Hepatocyte (in vitro differentiated cells): ENCODE data around the gene VWA8. TPM values are rescaled to one million over a fixed set of nuclear protein-coding genes. Genes with fewer than 3 reads are reported as not detected.

Experiments used
- DNase-seq: peaks from one replicate; pipeline ENCODE4 v3.0.0-alpha.2; 2016; ENCODE audit warnings: low spot score
- H2AFZ ChIP-seq: fragments of 200-600 bp; sonication (generic); 2 replicates; pipeline ENCODE4 v1.6.0; 2016; ENCODE audit warnings: antibody characterized with exemption, mild to moderate bottlenecking
- H3K27ac ChIP-seq: fragments of 200-600 bp; sonication (generic); 2 replicates; pipeline ENCODE4 v1.5.1; 2016; ENCODE audit warnings: mild to moderate bottlenecking
- H3K27me3 ChIP-seq: fragments of 200-600 bp; sonication (generic); 2 replicates; pipeline ENCODE4 v1.6.1; 2016
- H3K36me3 ChIP-seq: fragments of 200-600 bp; sonication (generic); replicated peaks from 2 replicates; pipeline ENCODE4 v1.5.1; 2016; ENCODE audit warnings: low read depth; ENCODE audit not compliant: insufficient read depth
- H3K4me1 ChIP-seq: fragments of 200-600 bp; sonication (generic); 2 replicates; pipeline ENCODE4 v1.5.1; 2016; ENCODE audit warnings: mild to moderate bottlenecking, moderate library complexity; ENCODE audit not compliant: insufficient read depth
- H3K4me2 ChIP-seq: fragments of 200-600 bp; sonication (generic); 2 replicates; pipeline ENCODE4 v1.6.0; 2016
- H3K4me3 ChIP-seq: fragments of 200-600 bp; sonication (generic); 2 replicates; pipeline ENCODE4 v1.5.1; 2016; ENCODE audit warnings: mild to moderate bottlenecking
- H3K79me2 ChIP-seq: fragments of 200-600 bp; sonication (generic); 2 replicates; pipeline ENCODE4 v1.6.0; 2017; ENCODE audit warnings: mild to moderate bottlenecking
- H3K9me2 ChIP-seq: fragments of 200-600 bp; sonication (generic); replicated peaks from 2 replicates; pipeline ENCODE4 v1.6.0; 2017; ENCODE audit warnings: mild to moderate bottlenecking; ENCODE audit not compliant: insufficient read depth
- H3K9me3 ChIP-seq: fragments of 200-600 bp; sonication (generic); 2 replicates; pipeline ENCODE4 v1.5.1; 2016; ENCODE audit warnings: low read depth, mild to moderate bottlenecking
- H4K20me1 ChIP-seq: fragments of 200-600 bp; sonication (generic); 2 replicates; pipeline ENCODE4 v1.6.0; 2016; ENCODE audit warnings: mild to moderate bottlenecking; ENCODE audit not compliant: insufficient read depth, poor library complexity, severe bottlenecking
- CTCF ChIP-seq: fragments of 200-600 bp; sonication (generic); IDR thresholded peaks from 2 replicates; pipeline ENCODE4 v1.5.1; 2016; ENCODE audit warnings: antibody characterized with exemption, mild to moderate bottlenecking; ENCODE audit not compliant: poor library complexity
- EZH2 ChIP-seq: fragments of 200-600 bp; sonication (generic); IDR thresholded peaks from 2 replicates; pipeline ENCODE4 v1.6.1; 2016; ENCODE audit warnings: antibody characterized with exemption, mild to moderate bottlenecking, borderline replicate concordance
- EZH2phosphoT487 ChIP-seq: fragments of 200-600 bp; sonication (generic); IDR thresholded peaks from one replicate; pipeline ENCODE4 v1.6.1; 2018; ENCODE audit warnings: antibody characterized with exemption, mild to moderate bottlenecking, low read depth, moderate library complexity; ENCODE audit not compliant: unreplicated experiment, severe bottlenecking
- WGBS: methylation state at CpG from one replicate; pipeline ENCODE4 v1.1.6; 2016; ENCODE audit warnings: low lambda C conversion rate; ENCODE audit errors: missing lambda C conversion rate; 5-methylcytosine and 5-hydroxymethylcytosine counted together
- polyA plus RNA-seq: library from polyadenylated mRNA; unstranded; fragments of >200 nt; fragmentation: Nextera tagmentation; extraction: Ambion mirVana; gene quantifications from 2 replicates; pipeline ENCODE4 v1.2.1, GENCODE V29; 2016
- total RNA-seq: library from RNA; depleted of rRNA; stranded (reverse); fragments of >200 nt; gene quantifications from 2 replicates; pipeline ENCODE4 v1.2.3, GENCODE V29; 2014

Gene VWA8
- total and polyA plus RNA-seq, 2 experiments from 2014 or later, result 4.9 to 19.5 TPM

DNA sequence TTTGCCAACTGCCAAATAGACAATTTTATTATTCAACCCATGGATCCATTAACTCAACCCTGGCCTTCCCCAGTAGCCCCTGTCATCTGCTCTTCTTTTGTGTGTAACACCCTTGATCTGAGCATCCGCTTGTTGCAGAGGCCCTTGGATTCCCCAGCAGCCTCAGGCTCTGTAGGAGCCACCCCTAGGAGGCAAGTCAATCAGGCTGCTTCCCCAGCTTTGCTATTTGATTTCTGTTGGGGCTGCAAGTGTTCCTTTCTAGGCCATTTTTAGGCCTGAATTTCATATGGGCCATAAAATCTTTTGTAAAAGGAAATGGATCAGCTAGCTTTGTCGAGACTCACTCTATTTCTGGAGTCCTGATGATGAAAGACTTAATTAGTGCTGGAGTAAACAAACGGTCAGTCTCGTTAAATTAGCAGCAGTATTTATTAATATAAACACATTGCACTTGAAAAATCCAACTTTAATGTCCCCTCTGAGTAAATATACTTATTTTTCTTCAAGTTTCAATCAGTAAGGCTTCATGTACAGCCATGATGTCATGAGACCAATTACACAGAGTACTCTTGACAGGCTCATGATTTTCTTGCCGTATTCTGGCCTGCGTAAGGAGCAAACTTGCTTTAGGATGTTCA lies 398.2 kb downstream of the VWA8 start:
- no peak for TF ChIP-seq EZH2phosphoT487
- TF ChIP-seq EZH2, result no peak
- Histone ChIP-seq H3K4me1 (peaks cover 27% of the 10 kb centered on the region), H3K4me2 (peak overlapping the region; percentile 35), H3K27me3 (no peaks in the 10 kb centered on the region), H3K4me3 (no peak overlapping the region), H3K79me2 (no peaks in the 10 kb centered on the region), H4K20me1 (no peaks in the 10 kb centered on the region), H3K27ac (peak overlapping the region; percentile 58), H3K36me3 (no peaks in the 10 kb centered on the region), H3K9me2 (no peaks in the 10 kb centered on the region), H2AFZ (no peak overlapping the region), H3K9me3 (no peaks in the 10 kb centered on the region)
- WGBS, result 68% methylated on average over 6 of the region's 6 CpGs
- DNase-seq, result no peak

DNA sequence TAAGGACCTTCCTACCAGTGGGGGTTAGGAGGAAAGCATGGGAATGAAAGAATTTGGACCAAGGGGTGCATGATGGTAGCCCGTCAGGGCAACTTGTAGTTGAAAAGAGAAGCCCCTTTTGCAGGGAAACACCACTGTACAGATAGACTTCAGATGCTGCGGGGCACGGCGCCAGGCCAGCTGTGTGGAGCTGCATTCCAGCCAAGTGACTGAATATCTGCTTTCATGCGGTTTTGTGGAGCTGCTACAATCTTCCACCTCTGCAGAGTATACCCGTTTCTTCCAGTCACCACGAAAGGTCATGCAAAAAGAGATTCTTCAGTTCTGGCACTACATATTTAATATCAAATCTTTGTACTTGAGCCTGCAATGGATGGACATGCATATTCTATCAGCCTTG lies 398.8 kb downstream of the VWA8 start:
- H4K20me1 ChIP-seq, result no peaks in the 10 kb centered on the region
- 58% methylated on average over 7 of the region's 7 CpGs for WGBS
- no peak overlapping the region for H3K4me3 ChIP-seq
- peak overlapping the region; percentile 58 for H3K27ac ChIP-seq
- H3K9me2 ChIP-seq, result no peaks in the 10 kb centered on the region
- no peaks in the 10 kb centered on the region for H3K9me3 ChIP-seq
- peaks cover 27% of the 10 kb centered on the region for H3K4me1 ChIP-seq
- no peak overlapping the region for H2AFZ ChIP-seq
- DNase-seq, result peak; percentile 68
- no peaks in the 10 kb centered on the region for H3K79me2 ChIP-seq
- no peak for TF ChIP-seq EZH2phosphoT487
- TF ChIP-seq EZH2, result no peak
- no peak for TF ChIP-seq CTCF
- no peaks in the 10 kb centered on the region for H3K27me3 ChIP-seq
- H3K36me3 ChIP-seq, result no peaks in the 10 kb centered on the region
- H3K4me2 ChIP-seq, result peak overlapping the region; percentile 35

- no peak for DNase-seq
- TF ChIP-seq EZH2, result no peak
- no peak for TF ChIP-seq CTCF
- TF ChIP-seq EZH2phosphoT487, result no peak
- H3K27ac ChIP-seq, result no peak overlapping the region
Measured at GRCh38 chr13:41561170-41561569, 399.7 kb downstream of the VWA8 start.

DNA sequence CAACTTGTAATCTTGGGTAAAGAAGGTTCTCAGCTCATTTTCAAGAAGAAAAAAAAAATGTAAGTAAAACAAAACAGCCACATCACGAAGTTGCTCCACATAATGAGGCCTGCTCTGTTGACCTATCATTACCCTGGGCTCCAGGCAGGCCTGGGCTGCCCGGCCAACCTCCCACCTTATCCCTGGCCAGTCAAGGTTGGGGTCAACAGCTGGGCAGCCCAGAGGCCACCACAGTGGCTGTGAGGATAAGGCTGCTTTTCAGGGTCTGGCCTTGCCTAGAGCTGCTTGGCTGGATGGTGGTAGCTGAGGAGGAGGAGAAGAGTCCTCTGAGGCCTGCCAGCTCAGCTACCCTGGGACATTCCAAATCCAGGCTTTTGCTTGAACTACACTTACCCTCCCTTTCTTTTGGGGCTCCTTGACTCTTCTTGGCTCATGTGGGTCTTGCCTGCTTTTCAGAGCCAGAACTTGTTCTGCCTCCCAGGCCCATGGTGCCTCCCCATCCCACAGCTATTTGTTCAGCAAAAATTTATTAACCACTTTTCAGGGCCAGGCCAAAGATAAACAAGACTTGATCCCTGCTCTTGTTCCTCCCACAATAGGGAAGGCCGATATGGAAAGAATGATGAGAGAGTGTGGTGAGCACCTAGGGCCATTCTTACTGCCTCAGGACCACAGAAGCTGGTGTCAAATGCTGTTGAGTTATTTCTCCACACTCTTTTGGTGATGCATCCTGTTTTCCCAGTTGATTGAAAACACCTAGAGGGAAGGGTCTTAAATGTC lies 401.9 kb downstream of the VWA8 start:
- Histone ChIP-seq H3K4me3 (no peak overlapping the region), H3K27ac (no peak overlapping the region), H3K4me2 (no peak overlapping the region), H3K27me3 (no peaks in the 10 kb centered on the region), H3K9me3 (no peaks in the 10 kb centered on the region), H3K4me1 (peaks cover 23% of the 10 kb centered on the region), H3K9me2 (no peaks in the 10 kb centered on the region), H3K36me3 (no peaks in the 10 kb centered on the region), H2AFZ (no peak overlapping the region), H4K20me1 (no peaks in the 10 kb centered on the region), H3K79me2 (no peaks in the 10 kb centered on the region)
- TF ChIP-seq CTCF (no peak), EZH2 (no peak), EZH2phosphoT487 (no peak)
- WGBS, result 81% methylated on average over 3 of the region's 3 CpGs
- no peak for DNase-seq

More at GRCh38 chr13:41561170-41561569, 399.7 kb downstream of the VWA8 start:
- Histone ChIP-seq H3K4me3 (no peak overlapping the region), H3K36me3 (no peaks in the 10 kb centered on the region), H3K4me2 (no peak overlapping the region), H3K4me1 (peaks cover 27% of the 10 kb centered on the region), H4K20me1 (no peaks in the 10 kb centered on the region), H3K79me2 (no peaks in the 10 kb centered on the region), H2AFZ (no peak overlapping the region), H3K27me3 (no peaks in the 10 kb centered on the region), H3K9me3 (no peaks in the 10 kb centered on the region), H3K9me2 (no peaks in the 10 kb centered on the region)
- 86% methylated on average over 4 of the region's 4 CpGs for WGBS
